Measurements from ENCODE around the gene ADGRG1. TPM values are rescaled to one million over a fixed set of nuclear protein-coding genes. Genes with fewer than 3 reads are reported as not detected.

ADGRG1 gene
- polyA plus RNA-seq, 1 of the 3 experiments (the other 2 are of a cell fraction) = 7.4 TPM

- ChIA-PET POLR2A (no interaction called here), CTCF (interaction anchor here (1.0 to 2.3 kb wide), 5 partner anchors 10 to 39 kb away, joined by 3 to 7 read pairs (median 3); no protein-coding TSS in a partner anchor)
- H3K9ac ChIP-seq = no peak overlapping the region
- no peak overlapping the region for H3K27ac ChIP-seq (ENCODE audit: low read depth in 2 of 2, low read length in 1 of 2)
- no peaks in the 10 kb centered on the region for H3K36me3 ChIP-seq (replicated peaks in 1 of 2; ENCODE audit: control insufficient read depth in 1 of 2, insufficient read depth in 2 of 2, low read length in 1 of 2)
- no peaks in the 10 kb centered on the region for H3K27me3 ChIP-seq (ENCODE audit: insufficient read depth)
- no peak overlapping the region for H3K4me2 ChIP-seq
- H3K9me3 ChIP-seq = no peaks in the 10 kb centered on the region
- no peaks in the 10 kb centered on the region for H3F3A ChIP-seq (replicated peaks; ENCODE audit: insufficient read depth)
- DNase-seq = peak; percentile 14
- TF ChIP-seq RFX5 (IDR thresholded peaks at IDR 0.05; ENCODE audit: low read length) = no peak
- no peak for TF ChIP-seq FOXJ3 (CRISPR knock-in tag; IDR thresholded peaks at IDR 0.05)
- TF ChIP-seq MXI1 (IDR thresholded peaks at IDR 0.05; ENCODE audit: low read depth, low read length) = no peak
- TF ChIP-seq ELF1 (IDR thresholded peaks at IDR 0.05) = no peak
- no peak for TF ChIP-seq TCF12 (IDR thresholded peaks at IDR 0.05)
- TF ChIP-seq FOXM1 (IDR thresholded peaks at IDR 0.05; ENCODE audit: low read depth) = no peak
- no peak for TF ChIP-seq POLR2AphosphoS5 (IDR thresholded peaks at IDR 0.05; ENCODE audit: low read depth, low read length)
- TF ChIP-seq YY1 (IDR thresholded peaks at IDR 0.05; ENCODE audit: low read depth) = no peak
- TF ChIP-seq CTCF (IDR thresholded peaks at IDR 0.05) = no peak
- no peak for TF ChIP-seq MEF2A (IDR thresholded peaks at IDR 0.05; ENCODE audit: borderline replicate concordance, low read depth)
- no peak for TF ChIP-seq EP300 (IDR thresholded peaks at IDR 0.05; ENCODE audit: borderline replicate concordance in 1 of 2, low read depth in 1 of 2, low read length in 1 of 2)
- no peak for TF ChIP-seq RAD21 (IDR thresholded peaks at IDR 0.05; ENCODE audit: low read length)
- no peak for TF ChIP-seq TEAD4 (IDR thresholded peaks at IDR 0.05; ENCODE audit: borderline replicate concordance, insufficient read depth)
- no peak for TF ChIP-seq RXRA (IDR thresholded peaks at IDR 0.05; ENCODE audit: borderline replicate concordance, low read depth)
- TF ChIP-seq GABPA (IDR thresholded peaks at IDR 0.05; ENCODE audit: low read depth) = no peak
- TF ChIP-seq MAX (IDR thresholded peaks at IDR 0.05; ENCODE audit: low read depth) = no peak
- no peak for TF ChIP-seq REST (IDR thresholded peaks at IDR 0.05; ENCODE audit: low read depth, low read length)
- TF ChIP-seq PBX3 (IDR thresholded peaks at IDR 0.05) = no peak
- no peaks in the 10 kb centered on the region for H3K9me2 ChIP-seq
- no peaks in the 10 kb centered on the region for H4K20me1 ChIP-seq (ENCODE audit: insufficient read depth)
- peaks cover 0 to 7% of the 10 kb centered on the region in 2 experiments; a peak in 2 of 4 replicates for H3K4me1 ChIP-seq (ENCODE audit: control insufficient read depth in 1 of 2, insufficient read depth in 2 of 2, low read depth in 1 of 2, low read length in 1 of 2)
- H3K79me2 ChIP-seq (ENCODE audit: insufficient read depth) = no peaks in the 10 kb centered on the region
- H2AFZ ChIP-seq (ENCODE audit: low read depth) = no peak overlapping the region
- no peak overlapping the region for H3K4me3 ChIP-seq (ENCODE audit: low read depth in 2 of 2, low read length in 1 of 2)
- 76% methylated on average over 4 of the region's 9 CpGs for WGBS (ENCODE audit: low lambda C conversion rate)
These were observed 13.5 kb upstream of the ADGRG1 start for GRCh38 chr16:57614944-57615343.
